Lower leg skin (tissue), 4 donors: ENCODE data around the gene PI16. TPM values are rescaled to one million over a fixed set of nuclear protein-coding genes. Genes with fewer than 3 reads are reported as not detected.
"Not testable (repeated sequence)": the region's sequence is repeated elsewhere in the genome, so short reads cannot be mapped to it uniquely, and the experiment has no call there.

Source experiments
- DNase-seq, 2 donors: peaks; one replicate each; pipeline ENCODE4 v3.0.0-alpha.2; 2019; ENCODE audit warnings: low spot score in 2 of 2
- H3K4me3 ChIP-seq: fragments of 200-600 bp; sonication (generic); 2 replicates; pipeline ENCODE4 v1.5.1; 2017; ENCODE audit warnings: mild to moderate bottlenecking, low read depth; ENCODE audit not compliant: poor library complexity, severe bottlenecking
- CTCF ChIP-seq, 3 donors: fragments of 450-650 bp; IDR thresholded peaks; one replicate each; pipeline ENCODE4 v1.5.1; 2016; ENCODE audit warnings: antibody characterized with exemption in 3 of 3, mild to moderate bottlenecking in 3 of 3, moderate library complexity in 2 of 3
- POLR2A ChIP-seq, 2 donors: fragments of 450-650 bp; IDR thresholded peaks; one replicate each; pipeline ENCODE4 v1.6.1; 2016 to 2017; ENCODE audit warnings: antibody characterized with exemption in 2 of 2, mild to moderate bottlenecking in 1 of 2, moderate library complexity in 1 of 2
- WGBS, 2 donors: methylation state at CpG; one replicate each; pipeline ENCODE4 v1.1.5; 2018; 5-methylcytosine and 5-hydroxymethylcytosine counted together
- intact Hi-C: fragments of 100-400 bp; cut with DNase I; formaldehyde crosslinking; loops from one replicate; pipeline ENCODE4 v1.15.0; 2023; ENCODE audit warnings: low total_unique reads
- total RNA-seq, 4 donors: library from RNA; depleted of rRNA; stranded (reverse); fragments of >200 nt; gene quantifications; one replicate each; pipeline ENCODE4 v1.1.0, GENCODE V29; 2016

Gene PI16
- total RNA-seq, 4 donors from 2014 or later: 2.1 to 18.5 (median 2.7) TPM

DNA sequence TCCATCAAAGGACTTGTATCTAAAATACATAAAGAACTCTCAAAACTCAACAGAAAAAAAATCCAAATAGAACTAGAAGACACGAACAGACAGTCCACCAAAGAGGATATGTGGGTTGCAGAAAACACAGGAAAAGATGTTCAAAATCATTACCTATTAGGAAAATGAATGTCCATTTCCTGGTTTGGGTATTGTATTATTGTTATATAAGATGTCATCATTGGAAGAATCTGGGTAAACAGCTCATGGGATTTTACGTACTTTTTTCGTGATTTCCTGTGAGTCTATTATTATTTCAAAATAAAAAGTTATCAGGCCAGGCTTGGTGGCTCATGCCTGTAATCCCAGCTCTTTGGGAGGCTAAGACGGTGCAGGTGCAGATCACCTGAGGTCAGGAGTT, 9.2 kb upstream of the PI16 start:
- DNase-seq: no peak
- H3K4me3 ChIP-seq: no peak overlapping the region
- 84 to 89% methylated on average over 4 of the region's 4 CpGs for WGBS, 2 donors
- intact Hi-C loops: no loop called here
- no peak for TF ChIP-seq CTCF (IDR thresholded peaks at IDR 0.05)
- TF ChIP-seq POLR2A (IDR thresholded peaks at IDR 0.05): no peak

GRCh38 chr6:36946526-36946925, 8.0 kb upstream of the PI16 start:
- TF ChIP-seq CTCF (IDR thresholded peaks at IDR 0.05) (no peak), POLR2A (IDR thresholded peaks at IDR 0.05) (no peak)
- DNase-seq: peak in 1 of 2 donors; percentile 54
- WGBS, 2 donors: 91 to 93% methylated on average over 4 of the region's 4 CpGs
- intact Hi-C loops: no loop called here
- no peak overlapping the region for H3K4me3 ChIP-seq

DNA sequence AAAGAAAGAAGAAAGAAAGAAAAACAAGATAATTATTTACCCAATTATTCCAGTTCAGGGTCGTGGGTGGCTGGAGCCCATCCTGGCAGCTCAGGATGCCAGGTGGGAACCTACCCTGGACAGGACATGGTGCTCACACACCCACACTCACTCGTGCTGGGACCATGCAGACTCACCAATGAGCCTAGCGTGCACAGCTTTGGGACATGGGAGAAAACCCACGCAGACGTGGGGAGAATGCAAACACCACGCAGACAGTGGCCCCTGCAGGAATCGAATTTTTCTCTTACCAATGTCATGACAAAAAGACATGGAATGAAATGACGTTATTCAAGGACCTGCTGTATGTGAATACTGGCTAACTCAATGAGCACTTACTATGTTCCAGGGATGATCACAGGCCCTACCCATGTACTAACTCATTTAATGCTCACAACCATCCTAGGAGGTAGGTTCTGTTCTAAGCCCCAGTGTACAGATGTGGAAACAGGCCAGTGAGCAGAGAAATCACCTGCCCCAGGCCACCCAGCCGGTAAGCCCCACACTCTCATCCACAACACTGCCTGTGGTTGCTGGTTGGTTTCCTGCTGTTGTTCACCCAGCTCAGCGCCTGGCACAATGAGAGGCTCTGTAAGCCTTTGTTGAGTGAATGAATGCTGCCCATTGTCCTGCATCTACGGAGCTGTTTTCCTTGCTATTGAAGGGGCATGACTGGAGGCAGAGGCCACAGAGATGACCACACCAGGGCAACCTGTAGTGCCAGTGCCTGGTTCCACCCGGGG, 6.8 kb upstream of the PI16 start:
- DNase-seq: peak in 1 of 2 donors; percentile 76

GRCh38 chr6:36949076-36949475, 5.5 kb upstream of the PI16 start:
- H3K4me3 ChIP-seq, intact Hi-C loops: not testable (repeated sequence)
- WGBS, 2 donors: 84 to 88% methylated on average over 9 of the region's 9 CpGs
- DNase-seq: peak in 1 of 2 donors; percentile 53

More for the DNA sequence above, 6.8 kb upstream of the PI16 start:
- TF ChIP-seq POLR2A (IDR thresholded peaks at IDR 0.05) (no peak), CTCF (IDR thresholded peaks at IDR 0.05) (no peak)
- intact Hi-C loops: no loop called here
- WGBS, 2 donors: 71 to 78% methylated on average over 12 of the region's 12 CpGs
- H3K4me3 ChIP-seq: no peak overlapping the region

DNA sequence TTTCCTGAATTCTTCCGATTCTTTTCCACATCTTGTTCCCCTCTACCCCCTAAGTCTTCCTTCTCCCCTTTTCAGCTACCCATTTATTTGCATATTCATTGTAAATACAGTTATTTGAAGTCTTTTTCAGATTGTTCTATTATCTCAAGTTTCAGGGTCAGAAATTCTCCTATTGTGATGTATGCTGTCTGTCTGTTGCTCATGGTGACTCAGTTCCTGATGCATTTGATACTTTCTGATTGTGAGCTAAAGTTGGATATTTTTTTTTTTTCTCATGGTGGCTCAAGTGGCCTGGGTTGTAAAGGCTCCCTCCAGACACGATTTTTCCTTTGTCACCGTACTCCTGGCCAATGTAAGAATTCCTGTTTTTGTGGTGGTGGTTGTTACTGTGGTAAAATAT, 4.9 kb upstream of the PI16 start:
- no peak overlapping the region for H3K4me3 ChIP-seq
- WGBS, 2 donors: 82 to 93% methylated on average over 3 of the region's 3 CpGs
- TF ChIP-seq CTCF (IDR thresholded peaks at IDR 0.05) (no peak), POLR2A (IDR thresholded peaks at IDR 0.05) (no peak)
- intact Hi-C loops: no loop called here
- DNase-seq: no peak

DNA sequence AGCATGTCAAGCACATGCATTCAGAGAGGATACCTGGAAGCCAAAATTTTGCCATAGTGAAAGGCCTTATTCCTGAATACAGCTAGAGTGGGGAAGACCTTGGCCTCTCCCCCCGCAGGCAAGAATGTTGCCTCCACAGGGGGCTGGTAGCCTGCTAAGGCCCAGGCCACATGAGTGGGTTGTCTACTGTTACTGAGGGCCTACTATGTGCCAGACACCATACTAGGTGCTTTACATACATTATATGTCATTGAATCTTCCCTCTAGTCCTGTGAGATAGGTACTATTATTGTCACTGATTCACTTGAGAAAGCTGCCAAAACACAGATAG, 642 bp upstream of the PI16 start:
- H3K4me3 ChIP-seq: no peak overlapping the region
- no peak for TF ChIP-seq POLR2A (IDR thresholded peaks at IDR 0.05)
- intact Hi-C loops: no loop called here
- peak in 1 of 2 donors; percentile 46 for DNase-seq
- WGBS, 2 donors: 81 to 100% methylated on average over 1 of the region's 1 CpG

DNA sequence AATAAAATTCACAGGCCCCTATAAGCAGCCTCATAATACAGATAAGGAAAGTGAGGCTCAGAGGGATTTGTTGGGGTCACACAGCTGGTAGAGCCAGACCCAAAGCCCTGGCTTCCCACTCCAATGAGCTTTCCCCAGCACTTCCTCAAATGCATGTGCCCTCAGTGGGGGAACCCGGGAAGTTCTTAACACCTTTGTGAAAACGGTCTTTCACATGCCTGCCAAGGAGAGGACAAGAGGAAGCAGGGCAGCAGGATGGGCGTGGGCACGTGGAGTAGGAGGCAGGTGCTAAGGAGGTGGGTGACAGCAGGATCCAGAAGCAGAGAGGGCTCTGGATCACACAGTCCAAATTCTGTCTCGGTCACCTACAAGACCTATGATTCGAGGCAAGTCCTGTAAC, 598 bp downstream of the PI16 start:
- H3K4me3 ChIP-seq: no peak overlapping the region
- intact Hi-C loops: no loop called here

More for the DNA sequence above, 598 bp downstream of the PI16 start:
- WGBS, 2 donors: 45 to 47% methylated on average over 6 of the region's 6 CpGs
- no peak for TF ChIP-seq POLR2A (IDR thresholded peaks at IDR 0.05)
- peak in 1 of 2 donors; percentile 75 for DNase-seq
